DOHH2 (cell line): ENCODE measurements around the gene KRTAP10-1.

Experiments
- H3F3A ChIP-seq: fragments of 200-600 bp; sonication (generic), shearing (Covaris generic); 2 replicates; pipeline ENCODE4 v1.6.0; 2016; ENCODE audit warnings: antibody characterized with exemption, mild to moderate bottlenecking; ENCODE audit not compliant: control insufficient read depth, insufficient read depth
- H3K27ac ChIP-seq: fragments of 200-600 bp; sonication (generic); 2 replicates; pipeline ENCODE4 v1.5.1; 2014; ENCODE audit warnings: low read depth, mild to moderate bottlenecking, low read length, moderate library complexity
- H3K27me3 ChIP-seq: fragments of 200-600 bp; sonication (generic); 2 replicates; pipeline ENCODE4 v1.6.1; 2014; ENCODE audit warnings: mild to moderate bottlenecking, low read length, mixed read lengths; ENCODE audit not compliant: control insufficient read depth
- H3K36me3 ChIP-seq: fragments of 200-600 bp; sonication (generic); 2 replicates; pipeline ENCODE4 v1.6.1; 2014; ENCODE audit warnings: mild to moderate bottlenecking, low read length, moderate library complexity, mixed read lengths; ENCODE audit not compliant: control insufficient read depth
- H3K4me1 ChIP-seq: fragments of 200-600 bp; sonication (generic); 2 replicates; pipeline ENCODE4 v1.6.1; 2014; ENCODE audit warnings: mild to moderate bottlenecking, low read length, mixed read lengths; ENCODE audit not compliant: control insufficient read depth
- H3K4me2 ChIP-seq: fragments of 200-600 bp; sonication (generic); 2 replicates; pipeline ENCODE4 v1.6.0; 2014; ENCODE audit warnings: mild to moderate bottlenecking, low read length, moderate library complexity
- H3K4me3 ChIP-seq: fragments of 200-600 bp; sonication (generic); 2 replicates; pipeline ENCODE4 v1.5.1; 2014; ENCODE audit warnings: mild to moderate bottlenecking, low read length, mixed read lengths
- H3K79me2 ChIP-seq: fragments of 200-600 bp; sonication (generic); 2 replicates; pipeline ENCODE4 v1.6.1; 2014; ENCODE audit warnings: mild to moderate bottlenecking, low read length, mixed read lengths; ENCODE audit not compliant: control insufficient read depth
- H3K9me2 ChIP-seq: fragments of 200-600 bp; sonication (generic); replicated peaks from 2 replicates; pipeline ENCODE4 v1.6.1; 2014; ENCODE audit warnings: mild to moderate bottlenecking, low read length, mixed read lengths; ENCODE audit not compliant: control insufficient read depth
- H3K9me3 ChIP-seq: fragments of 200-600 bp; sonication (generic); 2 replicates; pipeline ENCODE4 v1.6.1; 2014; ENCODE audit warnings: antibody characterized with exemption, low read length, mixed read lengths; ENCODE audit not compliant: control insufficient read depth, insufficient read depth
- H4K20me1 ChIP-seq: fragments of 200-600 bp; sonication (generic); 2 replicates; pipeline ENCODE4 v1.6.0; 2014; ENCODE audit warnings: low read depth, mild to moderate bottlenecking, antibody characterized with exemption, low read length, moderate library complexity; ENCODE audit not compliant: control insufficient read depth, insufficient read depth
- EZH2phosphoT487 ChIP-seq: fragments of 200-600 bp; sonication (generic); IDR thresholded peaks from 2 replicates; pipeline ENCODE4 v1.6.1; 2017; ENCODE audit warnings: borderline replicate concordance, mild to moderate bottlenecking, antibody characterized with exemption, low read length, moderate library complexity, mixed read lengths
- TF ChIP-seq, protein P1 (sequence below): fragments of 200-600 bp; sonication (generic); IDR thresholded peaks from one replicate; pipeline ENCODE4 v1.5.1; 2014; ENCODE audit warnings: antibody characterized with exemption, mild to moderate bottlenecking, low read depth, low read length; ENCODE audit not compliant: poor library complexity, severe bottlenecking

Gene KRTAP10-1

DNA sequence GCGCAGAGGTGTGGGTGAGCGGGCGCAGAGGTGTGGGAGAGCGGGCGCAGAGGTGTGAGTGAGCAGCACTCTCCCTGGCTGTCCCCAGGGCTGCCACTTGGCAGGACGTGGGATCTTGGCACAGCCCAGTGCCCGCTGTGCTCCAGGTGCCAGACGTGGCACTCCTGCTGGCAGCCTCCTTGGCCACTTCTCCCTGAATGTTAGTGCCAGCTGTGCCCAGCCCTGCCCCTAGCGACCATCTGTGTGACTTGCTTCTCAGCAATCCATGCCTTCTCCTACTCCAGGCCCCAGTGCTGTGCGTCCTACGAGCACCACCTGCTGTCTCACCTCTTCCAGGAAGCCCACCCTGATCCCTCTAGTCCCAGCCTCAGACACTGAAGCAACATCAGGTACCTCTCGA lies 30.5 kb downstream of the KRTAP10-1 start:
- Histone ChIP-seq H3K9me2 (no peaks in the 10 kb centered on the region), H4K20me1 (no peaks in the 10 kb centered on the region), H3K79me2 (no peaks in the 10 kb centered on the region), H3K27me3 (no peaks in the 10 kb centered on the region), H3F3A (no peaks in the 10 kb centered on the region), H3K4me1 (no peaks in the 10 kb centered on the region), H3K36me3 (no peaks in the 10 kb centered on the region), H3K27ac (no peak overlapping the region), H3K4me3 (no peak overlapping the region), H3K9me3 (no peaks in the 10 kb centered on the region), H3K4me2 (no peak overlapping the region)
- no peak for TF ChIP-seq EZH2phosphoT487

DNA sequence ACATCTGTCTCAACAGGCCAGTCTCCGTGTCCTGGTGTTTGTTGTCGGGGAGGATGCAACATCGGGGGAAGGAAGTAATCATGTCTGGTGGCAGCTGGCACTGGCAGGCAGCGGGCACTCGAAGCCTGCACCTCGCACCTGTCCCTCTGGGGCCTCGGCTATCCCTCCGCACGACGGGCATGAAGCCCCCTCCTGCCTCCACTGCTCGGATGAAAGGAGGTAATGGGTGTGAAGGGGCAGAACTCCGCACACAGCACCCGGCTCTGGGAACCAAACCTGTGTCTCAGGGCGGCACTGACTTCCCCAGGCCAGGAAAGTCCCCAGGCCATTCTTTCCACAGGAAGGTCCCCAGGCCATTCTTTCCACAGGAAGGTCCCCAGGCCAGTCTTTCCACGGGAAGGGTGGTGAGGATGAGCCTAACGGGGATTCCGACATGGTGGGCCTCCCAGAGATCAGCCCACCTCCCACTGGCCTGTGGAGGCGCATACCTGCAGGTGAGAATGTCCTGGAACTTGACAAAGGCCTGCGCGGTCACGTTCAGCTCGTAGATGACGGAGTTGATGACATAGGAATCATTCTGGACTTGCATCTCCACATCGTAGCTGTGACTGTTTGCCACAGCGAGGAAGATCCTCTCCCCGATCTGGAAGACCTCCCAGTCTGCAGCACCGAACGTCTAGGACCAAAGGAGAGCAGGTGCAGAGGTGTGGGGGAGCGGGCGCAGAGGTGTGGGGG lies 31.1 kb downstream of the KRTAP10-1 start:
- H3K4me1 ChIP-seq = no peaks in the 10 kb centered on the region
- H3K79me2 ChIP-seq = no peaks in the 10 kb centered on the region
- no peak for TF ChIP-seq EZH2phosphoT487
- TF ChIP-seq, protein P1, sequence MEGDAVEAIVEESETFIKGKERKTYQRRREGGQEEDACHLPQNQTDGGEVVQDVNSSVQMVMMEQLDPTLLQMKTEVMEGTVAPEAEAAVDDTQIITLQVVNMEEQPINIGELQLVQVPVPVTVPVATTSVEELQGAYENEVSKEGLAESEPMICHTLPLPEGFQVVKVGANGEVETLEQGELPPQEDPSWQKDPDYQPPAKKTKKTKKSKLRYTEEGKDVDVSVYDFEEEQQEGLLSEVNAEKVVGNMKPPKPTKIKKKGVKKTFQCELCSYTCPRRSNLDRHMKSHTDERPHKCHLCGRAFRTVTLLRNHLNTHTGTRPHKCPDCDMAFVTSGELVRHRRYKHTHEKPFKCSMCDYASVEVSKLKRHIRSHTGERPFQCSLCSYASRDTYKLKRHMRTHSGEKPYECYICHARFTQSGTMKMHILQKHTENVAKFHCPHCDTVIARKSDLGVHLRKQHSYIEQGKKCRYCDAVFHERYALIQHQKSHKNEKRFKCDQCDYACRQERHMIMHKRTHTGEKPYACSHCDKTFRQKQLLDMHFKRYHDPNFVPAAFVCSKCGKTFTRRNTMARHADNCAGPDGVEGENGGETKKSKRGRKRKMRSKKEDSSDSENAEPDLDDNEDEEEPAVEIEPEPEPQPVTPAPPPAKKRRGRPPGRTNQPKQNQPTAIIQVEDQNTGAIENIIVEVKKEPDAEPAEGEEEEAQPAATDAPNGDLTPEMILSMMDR = no peak
- no peaks in the 10 kb centered on the region for H3K9me2 ChIP-seq
- no peaks in the 10 kb centered on the region for H3K27me3 ChIP-seq
- H3K4me3 ChIP-seq = no peak overlapping the region
- no peaks in the 10 kb centered on the region for H3K36me3 ChIP-seq
- H3K4me2 ChIP-seq = no peak overlapping the region
- H4K20me1 ChIP-seq = no peaks in the 10 kb centered on the region
- no peaks in the 10 kb centered on the region for H3K9me3 ChIP-seq
- no peak overlapping the region for H3K27ac ChIP-seq
- no peaks in the 10 kb centered on the region for H3F3A ChIP-seq

DNA sequence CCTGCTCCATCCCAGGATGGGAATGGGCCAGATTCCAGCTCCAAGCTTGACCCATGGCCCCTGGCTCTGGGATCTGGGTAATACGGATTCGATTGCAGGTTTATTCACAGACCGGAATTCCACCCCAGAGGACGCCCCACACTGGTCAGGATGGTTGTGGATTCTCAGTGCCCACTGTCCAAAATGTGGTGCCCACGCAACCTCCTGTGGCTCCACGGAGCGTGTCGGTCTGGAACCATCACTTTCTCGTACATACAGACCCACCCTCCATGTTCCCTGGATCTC lies 31.6 kb downstream of the KRTAP10-1 start:
- TF ChIP-seq, protein P1 = no peak
- no peak for TF ChIP-seq EZH2phosphoT487
- Histone ChIP-seq H3K27ac (no peak overlapping the region), H4K20me1 (no peaks in the 10 kb centered on the region), H3K36me3 (no peaks in the 10 kb centered on the region), H3K79me2 (no peaks in the 10 kb centered on the region), H3K27me3 (no peaks in the 10 kb centered on the region), H3K4me1 (no peaks in the 10 kb centered on the region), H3K9me2 (no peaks in the 10 kb centered on the region), H3K9me3 (no peaks in the 10 kb centered on the region), H3K4me3 (no peak overlapping the region), H3F3A (no peaks in the 10 kb centered on the region), H3K4me2 (no peak overlapping the region)

DNA sequence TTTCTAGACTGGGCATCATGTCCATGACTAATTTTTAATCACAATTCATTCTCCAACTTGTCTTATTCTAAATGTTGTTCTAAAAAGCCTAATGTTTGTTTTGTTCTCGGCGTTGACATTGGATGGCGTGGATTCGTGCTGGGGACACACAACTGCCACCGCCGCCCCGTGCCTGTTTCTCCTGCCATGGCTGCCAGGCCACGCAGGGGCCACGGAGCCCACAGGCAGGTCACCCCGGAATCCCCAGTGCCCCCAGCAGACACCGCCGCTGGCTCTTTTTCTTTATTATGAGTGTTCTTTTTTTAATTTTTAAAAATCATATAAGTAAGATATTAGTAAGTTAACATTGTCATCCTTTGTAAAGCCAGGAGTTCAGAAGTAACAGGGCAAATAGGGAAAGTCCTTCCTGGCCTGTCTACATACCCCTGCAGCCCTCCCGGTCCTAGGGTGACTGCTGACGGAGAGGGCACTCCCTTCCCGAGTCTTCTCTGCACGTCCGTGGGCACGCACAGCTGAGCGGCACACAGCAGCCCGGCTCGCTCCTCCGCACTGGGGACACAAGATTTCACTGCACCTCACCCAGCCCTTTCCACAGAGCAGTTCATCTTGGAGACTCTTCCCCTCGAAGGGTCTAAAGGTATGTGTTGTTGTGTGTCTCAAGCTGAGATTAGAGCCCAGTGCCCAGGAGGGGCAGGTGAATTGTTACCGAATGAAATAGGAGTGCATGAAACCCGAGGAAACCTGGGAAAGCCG lies 32.1 kb downstream of the KRTAP10-1 start:
- Histone ChIP-seq H3K4me2 (no peak overlapping the region), H3K9me2 (no peaks in the 10 kb centered on the region), H3K4me3 (no peak overlapping the region), H3K27ac (no peak overlapping the region), H3K27me3 (no peaks in the 10 kb centered on the region), H3F3A (no peaks in the 10 kb centered on the region), H3K4me1 (no peaks in the 10 kb centered on the region), H4K20me1 (no peaks in the 10 kb centered on the region), H3K9me3 (no peaks in the 10 kb centered on the region), H3K79me2 (no peaks in the 10 kb centered on the region), H3K36me3 (no peaks in the 10 kb centered on the region)
- TF ChIP-seq, protein P1 = no peak
- TF ChIP-seq EZH2phosphoT487 = no peak
